B cell (primary cell): Measurements from ENCODE around the gene WWC1. TPM values are rescaled to one million over a fixed set of nuclear protein-coding genes. Genes with fewer than 3 reads are reported as not detected.

Experiments used
- ATAC-seq: fragments of 200-7000 bp; cut with Tn5 transposase; one replicate; pipeline ENCODE4 v1.10.0; 2021; ENCODE audit warnings: low read depth, mild to moderate bottlenecking, moderate number of reproducible peaks, moderate library complexity
- CTCF ChIA-PET: fragments of 350-600 bp; sonication (Branson Sonifier 250); formaldehyde crosslinking; loops from one replicate; lab custom pipeline; 2021; ENCODE audit warnings: antibody characterized with exemption, inconsistent platforms; lab: Charles Lee
- POLR2A ChIA-PET: fragments of 350-600 bp; sonication (Branson Sonifier 250); formaldehyde crosslinking; loops from one replicate; lab custom pipeline; 2021; ENCODE audit warnings: antibody characterized with exemption; lab: Charles Lee
- DNase-seq: peaks from one replicate; pipeline ENCODE4 v3.0.0; 2013
- H2AFZ ChIP-seq: 2 replicates; pipeline ENCODE4 v1.6.1; 2012; ENCODE audit warnings: mild to moderate bottlenecking, low read depth, low read length; ENCODE audit not compliant: insufficient read depth, poor library complexity, severe bottlenecking
- H3K27ac ChIP-seq, 2 donors: 1 replicate in 1 of 2; 2 replicates in 1 of 2; pipeline ENCODE4 v1.5.1; 2012 to 2013; ENCODE audit warnings: low read length in 2 of 2, mild to moderate bottlenecking in 2 of 2, moderate library complexity in 1 of 2
- H3K27me3 ChIP-seq, 4 experiments: fragments of 200-600 bp in 1 of 4; sonication (generic) in 1 of 4; replicated peaks in 1 of 4; 1 replicate in 2 of 4; 2 replicates in 2 of 4; pipeline versions ENCODE4 v1.6.1 to v1.7.0; 2013 to 2016; ENCODE audit warnings: low read length in 3 of 4, mild to moderate bottlenecking in 2 of 4, mixed read lengths in 1 of 4, moderate library complexity in 1 of 4; ENCODE audit not compliant: insufficient read depth in 4 of 4, control insufficient read depth in 3 of 4; ENCODE audit errors: control extremely low read depth in 1 of 4
- H3K36me3 ChIP-seq, 2 experiments: replicated peaks in 1 of 2; 1 replicate in 1 of 2; 2 replicates in 1 of 2; pipeline versions ENCODE4 v1.6.1 to v1.7.1; 2013; ENCODE audit warnings: low read length in 1 of 2; ENCODE audit not compliant: insufficient read depth in 2 of 2, control insufficient read depth in 1 of 2; ENCODE audit errors: control extremely low read depth in 1 of 2, extremely low read depth in 1 of 2
- H3K4me1 ChIP-seq, 2 donors: fragments of 200-600 bp in 1 of 2; sonication (generic) in 1 of 2; 1 replicate in 1 of 2; 2 replicates in 1 of 2; pipeline versions ENCODE4 v1.5.1 to v1.6.1; 2013 to 2017; ENCODE audit warnings: low read length in 2 of 2; ENCODE audit not compliant: control insufficient read depth in 2 of 2, insufficient read depth in 2 of 2
- H3K4me2 ChIP-seq: replicated peaks from 2 replicates; pipeline ENCODE3; 2012; ENCODE audit warnings: mild to moderate bottlenecking, low read depth, low read length; ENCODE audit not compliant: poor library complexity, severe bottlenecking
- H3K4me3 ChIP-seq, 5 experiments: fragments of 200-600 bp in 1 of 5; sonication (generic) in 1 of 5; 1 replicate in 3 of 5; 2 replicates in 2 of 5; pipeline versions ENCODE4 v1.5.1 to v1.7.0; 2011 to 2016; ENCODE audit warnings: low read length in 4 of 5, mild to moderate bottlenecking in 4 of 5, low read depth in 2 of 5, control low read depth in 1 of 5, moderate library complexity in 1 of 5; ENCODE audit not compliant: insufficient read depth in 1 of 5; ENCODE audit errors: control extremely low read depth in 1 of 5, extremely low read depth in 1 of 5
- H3K79me2 ChIP-seq: fragments of 200-600 bp; sonication (generic); one replicate; pipeline ENCODE4 v1.6.0; 2016; ENCODE audit warnings: low read length; ENCODE audit not compliant: control insufficient read depth, insufficient read depth
- H3K9ac ChIP-seq: fragments of 200-600 bp; sonication (generic); 2 replicates; pipeline ENCODE4 v1.6.1; 2017; ENCODE audit warnings: mild to moderate bottlenecking, low read length, moderate library complexity
- H3K9me3 ChIP-seq, 3 donors: one replicate each; pipeline versions ENCODE4 v1.6.1 to v1.7.1; 2013; ENCODE audit warnings: low read length in 2 of 3; ENCODE audit not compliant: control insufficient read depth in 2 of 3, insufficient read depth in 1 of 3; ENCODE audit errors: control extremely low read depth in 1 of 3
- H4K20me1 ChIP-seq: 2 replicates; pipeline ENCODE4 v1.6.0; 2012; ENCODE audit warnings: mild to moderate bottlenecking, low read length; ENCODE audit not compliant: insufficient read depth, control insufficient read depth, poor library complexity, severe bottlenecking
- H3K27ac Mint-ChIP-seq: one replicate; pipeline ENCODE4 v1.8.0; 2021; ENCODE audit warnings: mixed read lengths
- H3K27me3 Mint-ChIP-seq: one replicate; pipeline ENCODE4 v1.8.0; 2021; ENCODE audit warnings: mixed read lengths
- H3K4me1 Mint-ChIP-seq: one replicate; pipeline ENCODE4 v1.8.0; 2021; ENCODE audit warnings: mixed read lengths
- H3K4me3 Mint-ChIP-seq: one replicate; pipeline ENCODE4 v1.8.0; 2021; ENCODE audit warnings: mixed read lengths
- H3K9me3 Mint-ChIP-seq: one replicate; pipeline ENCODE4 v1.8.0; 2022; ENCODE audit warnings: mixed read lengths; ENCODE audit not compliant: insufficient read depth
- EZH2 ChIP-seq: IDR thresholded peaks from 2 replicates; pipeline ENCODE4 v1.6.1; 2012; ENCODE audit warnings: borderline replicate concordance, low read depth, mild to moderate bottlenecking, moderate library complexity, low read length; ENCODE audit not compliant: insufficient read depth, poor library complexity, severe bottlenecking
- WGBS: methylation state at CpG from one replicate; pipeline ENCODE4 v1.1.5; 2013; ENCODE audit warnings: missing lambda C conversion rate; ENCODE audit not compliant: insufficient coverage; 5-methylcytosine and 5-hydroxymethylcytosine counted together
- intact Hi-C: fragments of 100-400 bp; cut with micrococcal nuclease; formaldehyde crosslinking; loops from one replicate; pipeline ENCODE4 v1.10.0; 2022
- polyA plus RNA-seq: library from polyadenylated mRNA; depleted of rRNA; stranded (reverse); fragments of >200 nt; gene quantifications from 2 replicates; pipeline ENCODE4 v1.2.3, GENCODE V29; 2012
- total RNA-seq, 2 donors: library from RNA; stranded (reverse); fragments of 120-200 nt in 1 of 2; gene quantifications; 1 replicate in 1 of 2; 2 replicates in 1 of 2; pipeline versions ENCODE4 v1.2.3 to v1.2.4, GENCODE V29; 2013 to 2022
- TF ChIP-seq, protein P1 (sequence below): fragments of 200-600 bp; IDR thresholded peaks from one replicate; pipeline ENCODE4 v1.8.0; 2022; ENCODE audit warnings: antibody characterized with exemption, mild to moderate bottlenecking

WWC1 gene
- total and polyA plus RNA-seq, 2 donors (not counting 1 experiment from before 2014, with no cell fraction given): 1.5 to 2.0 TPM

GRCh38 chr5:168408561-168409305 lies 117.3 kb downstream of the WWC1 start:
- no peaks in the 10 kb centered on the region for H3K9me3 Mint-ChIP-seq
- Histone ChIP-seq H3K9me3 (no peaks in the 10 kb centered on the region), H3K27ac (no peak overlapping the region), H4K20me1 (no peaks in the 10 kb centered on the region), H3K4me3 (no peak overlapping the region), H3K27me3 (no peaks in the 10 kb centered on the region), H3K9ac (no peak overlapping the region), H3K36me3 (no peaks in the 10 kb centered on the region), H2AFZ (no peak overlapping the region), H3K4me1 (no peaks in the 10 kb centered on the region), H3K79me2 (no peaks in the 10 kb centered on the region), H3K4me2 (no peak overlapping the region)
- ChIA-PET POLR2A (no interaction called here), CTCF (no interaction called here)
- no peaks in the 10 kb centered on the region for H3K4me1 Mint-ChIP-seq
- no peak for DNase-seq
- 94% methylated on average over 11 of the region's 11 CpGs for WGBS
- no peak overlapping the region for H3K4me3 Mint-ChIP-seq
- intact Hi-C loops: no loop called here
- no peak overlapping the region for H3K27ac Mint-ChIP-seq
- ATAC-seq: no peak
- no peaks in the 10 kb centered on the region for H3K27me3 Mint-ChIP-seq
- TF ChIP-seq, protein P1, sequence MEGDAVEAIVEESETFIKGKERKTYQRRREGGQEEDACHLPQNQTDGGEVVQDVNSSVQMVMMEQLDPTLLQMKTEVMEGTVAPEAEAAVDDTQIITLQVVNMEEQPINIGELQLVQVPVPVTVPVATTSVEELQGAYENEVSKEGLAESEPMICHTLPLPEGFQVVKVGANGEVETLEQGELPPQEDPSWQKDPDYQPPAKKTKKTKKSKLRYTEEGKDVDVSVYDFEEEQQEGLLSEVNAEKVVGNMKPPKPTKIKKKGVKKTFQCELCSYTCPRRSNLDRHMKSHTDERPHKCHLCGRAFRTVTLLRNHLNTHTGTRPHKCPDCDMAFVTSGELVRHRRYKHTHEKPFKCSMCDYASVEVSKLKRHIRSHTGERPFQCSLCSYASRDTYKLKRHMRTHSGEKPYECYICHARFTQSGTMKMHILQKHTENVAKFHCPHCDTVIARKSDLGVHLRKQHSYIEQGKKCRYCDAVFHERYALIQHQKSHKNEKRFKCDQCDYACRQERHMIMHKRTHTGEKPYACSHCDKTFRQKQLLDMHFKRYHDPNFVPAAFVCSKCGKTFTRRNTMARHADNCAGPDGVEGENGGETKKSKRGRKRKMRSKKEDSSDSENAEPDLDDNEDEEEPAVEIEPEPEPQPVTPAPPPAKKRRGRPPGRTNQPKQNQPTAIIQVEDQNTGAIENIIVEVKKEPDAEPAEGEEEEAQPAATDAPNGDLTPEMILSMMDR: no peak
- TF ChIP-seq EZH2: no peak

DNA sequence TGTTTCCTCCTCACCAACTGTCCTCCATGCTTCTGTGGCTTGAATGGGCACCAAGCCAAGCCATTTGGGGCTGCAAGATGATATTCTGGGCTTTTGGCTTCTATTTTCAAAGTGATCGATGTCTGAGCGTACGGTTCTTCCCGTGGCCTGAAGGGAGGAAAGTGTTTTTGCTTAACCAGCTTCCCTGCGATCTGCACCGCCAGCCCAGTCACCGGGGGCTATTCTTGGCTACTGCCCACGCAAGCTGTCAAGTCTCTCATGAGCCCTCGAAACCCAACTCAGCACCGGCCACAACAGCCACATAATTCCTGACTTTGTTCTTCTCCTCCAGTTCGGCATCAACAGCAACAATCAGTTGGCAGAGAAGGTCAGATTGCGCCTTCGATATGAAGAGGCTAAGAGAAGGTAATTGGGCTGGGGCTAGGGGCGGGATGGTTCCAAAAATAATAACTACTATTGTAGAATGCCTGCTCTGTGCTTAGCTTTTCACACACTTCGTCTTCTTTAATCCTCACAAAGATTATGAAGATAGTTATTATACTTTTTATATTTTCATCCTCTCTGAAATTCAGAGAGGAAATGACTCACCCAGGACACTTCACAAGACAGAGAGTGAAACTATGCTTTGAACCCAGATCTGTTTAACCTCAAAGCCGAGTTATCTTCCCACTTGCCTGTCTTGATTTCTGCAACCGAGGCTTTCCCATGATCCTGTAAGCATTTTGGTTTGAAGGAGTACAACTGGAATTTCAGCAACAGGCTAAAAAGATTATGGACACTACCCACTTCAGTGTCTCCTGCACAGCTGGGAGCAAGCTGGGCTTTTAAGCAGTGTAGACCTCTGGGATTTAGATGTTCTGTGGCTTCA lies 118.4 kb downstream of the WWC1 start:
- DNase-seq (no peak), ATAC-seq (no peak)
- Histone ChIP-seq H3K36me3 (no peaks in the 10 kb centered on the region), H3K4me3 (no peak overlapping the region), H3K27ac (no peak overlapping the region), H2AFZ (no peak overlapping the region), H3K9ac (no peak overlapping the region), H4K20me1 (no peaks in the 10 kb centered on the region), H3K4me2 (no peak overlapping the region), H3K9me3 (no peaks in the 10 kb centered on the region), H3K4me1 (no peaks in the 10 kb centered on the region), H3K27me3 (no peaks in the 10 kb centered on the region), H3K79me2 (no peaks in the 10 kb centered on the region)
- Mint-ChIP-seq H3K27me3 (no peaks in the 10 kb centered on the region), H3K4me3 (no peak overlapping the region), H3K27ac (no peak overlapping the region), H3K4me1 (no peaks in the 10 kb centered on the region), H3K9me3 (no peaks in the 10 kb centered on the region)
- POLR2A ChIA-PET: no interaction called here
- 66% methylated on average over 9 of the region's 17 CpGs for WGBS
- CTCF ChIA-PET: no interaction called here
- TF ChIP-seq, protein P1: no peak
- no peak for TF ChIP-seq EZH2
- intact Hi-C loops: no loop called here
